22Rv1 (cell line): ENCODE data around the gene CLDN34.

Source experiments
- ZFX ChIP-seq: fragments of 450-650 bp; IDR thresholded peaks from 2 replicates; pipeline ENCODE4 v1.6.1; 2017; ENCODE audit warnings: antibody characterized with exemption, borderline replicate concordance
- TF ChIP-seq, protein P1 (sequence below): fragments of 450-650 bp; IDR thresholded peaks from 2 replicates; pipeline ENCODE4 v1.5.1; 2017; ENCODE audit warnings: mild to moderate bottlenecking

- no peak for TF ChIP-seq ZFX
- TF ChIP-seq, protein P1, sequence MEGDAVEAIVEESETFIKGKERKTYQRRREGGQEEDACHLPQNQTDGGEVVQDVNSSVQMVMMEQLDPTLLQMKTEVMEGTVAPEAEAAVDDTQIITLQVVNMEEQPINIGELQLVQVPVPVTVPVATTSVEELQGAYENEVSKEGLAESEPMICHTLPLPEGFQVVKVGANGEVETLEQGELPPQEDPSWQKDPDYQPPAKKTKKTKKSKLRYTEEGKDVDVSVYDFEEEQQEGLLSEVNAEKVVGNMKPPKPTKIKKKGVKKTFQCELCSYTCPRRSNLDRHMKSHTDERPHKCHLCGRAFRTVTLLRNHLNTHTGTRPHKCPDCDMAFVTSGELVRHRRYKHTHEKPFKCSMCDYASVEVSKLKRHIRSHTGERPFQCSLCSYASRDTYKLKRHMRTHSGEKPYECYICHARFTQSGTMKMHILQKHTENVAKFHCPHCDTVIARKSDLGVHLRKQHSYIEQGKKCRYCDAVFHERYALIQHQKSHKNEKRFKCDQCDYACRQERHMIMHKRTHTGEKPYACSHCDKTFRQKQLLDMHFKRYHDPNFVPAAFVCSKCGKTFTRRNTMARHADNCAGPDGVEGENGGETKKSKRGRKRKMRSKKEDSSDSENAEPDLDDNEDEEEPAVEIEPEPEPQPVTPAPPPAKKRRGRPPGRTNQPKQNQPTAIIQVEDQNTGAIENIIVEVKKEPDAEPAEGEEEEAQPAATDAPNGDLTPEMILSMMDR: no peak
Measured at GRCh38 chrX:9955506-9955905, 11.7 kb upstream of the CLDN34 start.
